RWPE2 (cell line): ENCODE measurements around the gene OXT.

Experiments used
- ATAC-seq: fragments of 200-7000 bp; cut with Tn5 transposase; 3 replicates; pipeline ENCODE4 v1.9.1; 2021; ENCODE audit warnings: low read depth
- DNase-seq: peaks from one replicate; pipeline ENCODE4 v3.0.0-alpha.2; 2020; ENCODE audit warnings: low spot score
- H3K27ac ChIP-seq: fragments of 450-650 bp; 2 replicates; pipeline ENCODE4 v1.5.1; 2017; ENCODE audit warnings: mild to moderate bottlenecking; ENCODE audit not compliant: poor library complexity, severe bottlenecking
- H3K27me3 ChIP-seq: fragments of 250-450 bp; sonication (Bioruptor Pico); 2 replicates; pipeline ENCODE4 v1.5.1; 2021; ENCODE audit warnings: mild to moderate bottlenecking, moderate library complexity; ENCODE audit not compliant: insufficient read depth, poor library complexity, severe bottlenecking
- H3K36me3 ChIP-seq: fragments of 250-450 bp; sonication (Bioruptor Pico); 2 replicates; pipeline ENCODE4 v1.5.1; 2020; ENCODE audit warnings: low read depth, mild to moderate bottlenecking, moderate library complexity
- H3K4me1 ChIP-seq: fragments of 250-450 bp; sonication (Bioruptor Pico); 2 replicates; pipeline ENCODE4 v1.5.1; 2021; ENCODE audit warnings: mild to moderate bottlenecking, moderate library complexity; ENCODE audit not compliant: insufficient read depth, poor library complexity, severe bottlenecking
- H3K4me3 ChIP-seq: fragments of 250-450 bp; sonication (Bioruptor Pico); 2 replicates; pipeline ENCODE4 v1.5.1; 2021; ENCODE audit warnings: mild to moderate bottlenecking, moderate library complexity; ENCODE audit not compliant: severe bottlenecking
- H3K9me3 ChIP-seq: fragments of 250-450 bp; sonication (Bioruptor Pico); 2 replicates; pipeline ENCODE4 v1.5.1; 2021; ENCODE audit warnings: mild to moderate bottlenecking, moderate library complexity; ENCODE audit not compliant: severe bottlenecking
- TF ChIP-seq, protein P1 (sequence below): fragments of 450-650 bp; IDR thresholded peaks from one replicate; pipeline ENCODE4 v1.5.1; 2017; ENCODE audit warnings: mild to moderate bottlenecking, moderate library complexity; ENCODE audit not compliant: poor library complexity, severe bottlenecking

OXT gene

DNA sequence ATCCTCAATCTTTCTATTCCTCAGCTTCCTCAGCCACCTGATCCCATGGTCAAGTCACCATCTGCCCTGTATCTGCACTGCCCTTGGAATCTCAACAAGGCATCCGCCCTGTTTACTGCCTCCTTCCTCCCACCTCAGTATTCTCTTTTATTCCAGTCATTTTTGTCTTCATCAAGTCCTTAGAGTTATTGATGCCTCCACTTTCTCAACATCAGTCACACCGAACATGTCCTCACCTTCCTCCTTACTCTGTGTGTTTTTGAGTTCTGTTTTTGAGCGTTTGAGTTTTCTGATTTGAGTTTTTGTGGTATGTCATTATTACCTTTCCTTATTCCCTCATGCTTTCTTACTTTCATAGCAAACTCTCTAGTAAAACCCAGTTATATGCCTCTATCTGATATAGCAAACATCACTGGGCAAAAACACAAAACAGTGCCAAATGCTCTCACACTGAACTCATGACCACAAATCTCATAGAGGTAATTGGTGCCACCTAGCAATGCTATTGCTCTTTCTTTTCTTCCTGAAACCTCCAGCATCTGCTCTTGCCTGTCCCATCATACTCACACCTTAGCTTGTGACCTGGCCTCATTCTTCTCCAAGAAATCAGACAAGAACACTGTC lies 39.8 kb upstream of the OXT start:
- DNase-seq = no peak
- Histone ChIP-seq H3K36me3 (peaks cover 33% of the 10 kb centered on the region), H3K9me3 (no peaks in the 10 kb centered on the region), H3K27ac (no peak overlapping the region), H3K27me3 (no peaks in the 10 kb centered on the region), H3K4me1 (no peaks in the 10 kb centered on the region), H3K4me3 (no peak overlapping the region)
- no peak for ATAC-seq
- TF ChIP-seq, protein P1, sequence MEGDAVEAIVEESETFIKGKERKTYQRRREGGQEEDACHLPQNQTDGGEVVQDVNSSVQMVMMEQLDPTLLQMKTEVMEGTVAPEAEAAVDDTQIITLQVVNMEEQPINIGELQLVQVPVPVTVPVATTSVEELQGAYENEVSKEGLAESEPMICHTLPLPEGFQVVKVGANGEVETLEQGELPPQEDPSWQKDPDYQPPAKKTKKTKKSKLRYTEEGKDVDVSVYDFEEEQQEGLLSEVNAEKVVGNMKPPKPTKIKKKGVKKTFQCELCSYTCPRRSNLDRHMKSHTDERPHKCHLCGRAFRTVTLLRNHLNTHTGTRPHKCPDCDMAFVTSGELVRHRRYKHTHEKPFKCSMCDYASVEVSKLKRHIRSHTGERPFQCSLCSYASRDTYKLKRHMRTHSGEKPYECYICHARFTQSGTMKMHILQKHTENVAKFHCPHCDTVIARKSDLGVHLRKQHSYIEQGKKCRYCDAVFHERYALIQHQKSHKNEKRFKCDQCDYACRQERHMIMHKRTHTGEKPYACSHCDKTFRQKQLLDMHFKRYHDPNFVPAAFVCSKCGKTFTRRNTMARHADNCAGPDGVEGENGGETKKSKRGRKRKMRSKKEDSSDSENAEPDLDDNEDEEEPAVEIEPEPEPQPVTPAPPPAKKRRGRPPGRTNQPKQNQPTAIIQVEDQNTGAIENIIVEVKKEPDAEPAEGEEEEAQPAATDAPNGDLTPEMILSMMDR = no peak

DNA sequence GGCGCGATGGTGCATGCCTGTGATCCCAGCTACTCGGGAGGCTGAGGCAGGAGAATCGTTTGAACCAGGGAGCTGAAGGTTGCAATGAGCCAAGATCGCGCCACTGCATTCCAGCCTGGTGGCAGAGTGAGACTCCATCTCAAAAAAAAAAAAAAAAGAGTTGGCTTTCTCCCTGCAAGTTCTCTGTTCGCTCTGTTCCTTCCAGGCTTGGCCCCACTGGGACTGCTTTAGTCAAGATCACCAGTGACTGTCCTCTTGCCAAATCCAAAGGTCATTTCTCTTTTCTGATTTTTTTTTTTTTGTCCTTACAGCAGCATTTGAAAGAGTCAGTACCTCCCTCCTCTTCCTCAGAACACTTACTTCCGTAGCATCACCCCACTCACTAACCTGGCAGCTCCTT lies 38.8 kb upstream of the OXT start:
- ATAC-seq (no peak), DNase-seq (no peak)
- Histone ChIP-seq H3K9me3 (no peaks in the 10 kb centered on the region), H3K27me3 (no peaks in the 10 kb centered on the region), H3K4me1 (no peaks in the 10 kb centered on the region), H3K27ac (no peak overlapping the region), H3K4me3 (no peak overlapping the region), H3K36me3 (peaks cover 28% of the 10 kb centered on the region)
- TF ChIP-seq, protein P1 = no peak

DNA sequence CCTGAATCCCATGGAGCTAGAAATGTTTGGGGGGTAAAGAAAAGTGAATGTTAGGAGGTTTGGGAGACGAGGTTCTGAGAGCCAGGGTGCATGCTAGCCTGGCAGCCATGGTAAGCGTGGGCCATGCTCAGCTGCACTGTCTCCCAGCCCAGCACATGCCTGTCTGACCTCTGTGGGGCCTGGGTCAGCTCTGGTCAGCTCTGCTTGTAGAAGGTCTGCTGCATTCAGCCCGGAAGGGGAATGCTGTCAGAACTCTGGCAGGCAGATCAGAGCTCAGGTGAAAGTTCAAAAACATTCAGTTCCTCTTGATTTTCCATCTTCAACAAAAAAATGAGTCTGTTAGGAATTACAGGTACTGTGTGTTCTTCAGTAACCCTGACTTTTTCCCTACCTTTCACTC lies 33.8 kb upstream of the OXT start:
- peaks cover 19% of the 10 kb centered on the region; the same call in 1 of the 2 replicates for H3K36me3 ChIP-seq
- no peak for ATAC-seq

DNA sequence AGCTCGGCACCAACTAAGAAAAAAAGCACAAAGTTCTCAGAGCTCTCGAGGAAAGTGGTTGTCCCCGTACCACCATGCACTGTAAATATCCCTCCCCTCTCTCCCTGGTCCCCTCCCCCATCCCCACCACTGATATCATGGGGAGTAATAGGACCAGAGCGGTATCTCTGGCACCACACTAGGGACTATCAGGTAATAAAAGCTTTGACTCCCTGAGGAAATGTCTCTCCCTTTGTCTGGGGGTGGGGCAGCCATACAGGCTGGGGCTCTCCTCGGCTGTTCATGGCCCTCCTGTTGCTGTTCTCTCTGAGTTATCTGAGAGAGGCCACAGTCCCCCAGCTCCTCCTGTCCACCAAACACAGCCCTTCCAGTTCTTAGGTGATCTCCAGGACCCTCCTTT lies 33.0 kb upstream of the OXT start:
- DNase-seq (no peak), ATAC-seq (no peak)
- no peaks in the 10 kb centered on the region for H3K27me3 ChIP-seq
- no peak overlapping the region for H3K4me3 ChIP-seq
- TF ChIP-seq, protein P1 = no peak
- no peaks in the 10 kb centered on the region for H3K9me3 ChIP-seq
- peaks cover 19% of the 10 kb centered on the region; the same call in 1 of the 2 replicates for H3K36me3 ChIP-seq
- no peaks in the 10 kb centered on the region for H3K4me1 ChIP-seq
- no peak overlapping the region for H3K27ac ChIP-seq

More for the DNA sequence above, 33.8 kb upstream of the OXT start:
- Histone ChIP-seq H3K27ac (no peak overlapping the region), H3K27me3 (no peaks in the 10 kb centered on the region), H3K9me3 (no peaks in the 10 kb centered on the region), H3K4me1 (no peaks in the 10 kb centered on the region), H3K4me3 (no peak overlapping the region)
- TF ChIP-seq, protein P1 = no peak
- DNase-seq = no peak

DNA sequence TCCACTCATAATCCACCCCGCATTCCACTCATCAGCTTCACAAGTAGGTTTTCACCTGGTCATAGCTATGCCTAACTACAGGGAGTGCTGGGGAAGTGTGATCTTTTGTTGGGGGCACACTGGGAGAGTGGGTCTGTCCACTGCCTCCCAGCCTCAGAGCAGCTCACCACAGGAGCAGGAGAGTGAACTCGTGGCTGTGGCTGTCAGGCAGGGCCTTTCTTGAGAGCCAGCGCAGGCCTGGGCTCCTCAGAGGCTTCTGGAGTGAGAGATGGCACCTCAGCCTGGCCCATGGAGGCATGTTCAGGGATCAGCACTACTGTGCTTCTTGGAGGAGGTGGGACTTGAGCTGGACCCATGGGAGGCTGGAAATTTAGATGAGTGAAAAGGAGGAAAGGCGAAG lies 32.0 kb upstream of the OXT start:
- Histone ChIP-seq H3K27ac (no peak overlapping the region), H3K4me3 (no peak overlapping the region), H3K4me1 (no peaks in the 10 kb centered on the region), H3K9me3 (no peaks in the 10 kb centered on the region), H3K36me3 (peaks cover 18% of the 10 kb centered on the region; the same call in 1 of the 2 replicates), H3K27me3 (no peaks in the 10 kb centered on the region)
- no peak for ATAC-seq
- DNase-seq = no peak
- TF ChIP-seq, protein P1 = no peak
